ENCODE measurements around the gene RASL10A. TPM values are rescaled to one million over a fixed set of nuclear protein-coding genes. Genes with fewer than 3 reads are reported as not detected.
"Not testable (repeated sequence)": the region's sequence is repeated elsewhere in the genome, so short reads cannot be mapped to it uniquely, and the experiment has no call there.

The RASL10A gene
- polyA plus RNA-seq (2013, experiment 1 of 2; ENCODE audit: insufficient read length): not detected
- polyA plus RNA-seq (2013, experiment 2 of 2; ENCODE audit: insufficient read length): not detected

GRCh38 chr22:29315286-29316140 is at the start of gene RASL10A:
RASL10A (minus strand) TSS chr22:29315697; CDS start chr22:29315246, 451 bp downstream.
- DNase-seq: no peak

GRCh38 chr22:29359469-29359868 is 44.0 kb upstream of the RASL10A start:
- peak; percentile 57 for DNase-seq

GRCh38 chr22:29357193-29357890 is 41.8 kb upstream of the RASL10A start:
- not testable (repeated sequence) for DNase-seq

- DNase-seq: no peak
Observed at GRCh38 chr22:29353860-29354259, 38.4 kb upstream of the RASL10A start.

GRCh38 chr22:29353286-29353685 is 37.8 kb upstream of the RASL10A start:
- DNase-seq: no peak

GRCh38 chr22:29352778-29353177 is 37.3 kb upstream of the RASL10A start:
- no peak for DNase-seq

GRCh38 chr22:29351891-29352290 is 36.4 kb upstream of the RASL10A start:
- no peak for DNase-seq

- no peak for DNase-seq
Observed at GRCh38 chr22:29351042-29351441, 35.5 kb upstream of the RASL10A start.

GRCh38 chr22:29348956-29349355 is 33.5 kb upstream of the RASL10A start:
- no peak for DNase-seq

GRCh38 chr22:29348041-29348440 is 32.5 kb upstream of the RASL10A start:
- DNase-seq: no peak

GRCh38 chr22:29346659-29347058 is 31.2 kb upstream of the RASL10A start:
- DNase-seq: no peak

GRCh38 chr22:29345932-29346331 is 30.4 kb upstream of the RASL10A start:
- DNase-seq: no peak

- DNase-seq: not testable (repeated sequence)
Observed at GRCh38 chr22:29344889-29345288, 29.4 kb upstream of the RASL10A start.

- DNase-seq: peak; percentile 93
Observed at GRCh38 chr22:29344137-29344536, 28.6 kb upstream of the RASL10A start.

- DNase-seq: peak; percentile 72
Observed at GRCh38 chr22:29343313-29343805, 27.9 kb upstream of the RASL10A start.

- DNase-seq: no peak
Observed at GRCh38 chr22:29342577-29343312, 27.2 kb upstream of the RASL10A start.

GRCh38 chr22:29342177-29342576 is 26.7 kb upstream of the RASL10A start:
- no peak for DNase-seq

GRCh38 chr22:29341849-29342127 is 26.3 kb upstream of the RASL10A start:
- DNase-seq: no peak

- no peak for DNase-seq
Observed at GRCh38 chr22:29341056-29341848, 25.8 kb upstream of the RASL10A start.

GRCh38 chr22:29340566-29340965 is 25.1 kb upstream of the RASL10A start:
- DNase-seq: no peak

GRCh38 chr22:29339381-29340235 is 24.1 kb upstream of the RASL10A start:
- DNase-seq: no peak

Measured in fibroblast of skin of abdomen (primary cell).